Breast epithelium (tissue), 3 donors: ENCODE data around the gene EXOSC2.

ENCODE experiments used
- POLR2A ChIP-seq: fragments of 450-650 bp; IDR thresholded peaks from one replicate; pipeline ENCODE4 v1.6.1; 2016; ENCODE audit warnings: antibody characterized with exemption, mild to moderate bottlenecking, moderate library complexity
- POLR2AphosphoS5 ChIP-seq, 3 donors: sonication (generic); formaldehyde crosslinking; IDR thresholded peaks; one replicate each; pipeline ENCODE4 v1.6.1; 2017; ENCODE audit warnings: antibody characterized with exemption in 3 of 3
- TF ChIP-seq, protein P1 (sequence below), 3 donors: fragments of 450-650 bp; IDR thresholded peaks; one replicate each; pipeline ENCODE4 v1.5.1; 2016 to 2017; ENCODE audit warnings: antibody characterized with exemption in 3 of 3, mild to moderate bottlenecking in 3 of 3, moderate library complexity in 3 of 3

DNA sequence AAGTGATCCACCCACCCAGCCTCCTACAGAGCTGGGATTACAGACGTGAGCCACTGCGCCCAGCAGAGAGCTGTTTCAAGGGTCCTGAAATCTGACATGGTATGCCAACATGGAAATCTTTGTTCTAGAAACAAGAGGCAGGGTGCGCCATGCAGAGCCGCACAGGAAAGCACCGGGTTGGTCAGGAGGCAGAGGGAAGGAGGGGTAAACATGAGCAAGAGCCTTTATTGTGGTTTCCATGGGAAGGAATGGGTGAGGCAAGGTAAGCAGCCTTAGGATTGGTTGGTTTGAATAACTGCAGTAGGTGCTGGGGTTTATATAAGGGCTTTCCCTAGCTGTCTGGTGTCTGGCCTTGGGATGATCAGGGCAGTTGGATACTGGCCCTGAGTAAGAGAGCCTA lies 5.5 kb upstream of the EXOSC2 start:
- TF ChIP-seq, protein P1, sequence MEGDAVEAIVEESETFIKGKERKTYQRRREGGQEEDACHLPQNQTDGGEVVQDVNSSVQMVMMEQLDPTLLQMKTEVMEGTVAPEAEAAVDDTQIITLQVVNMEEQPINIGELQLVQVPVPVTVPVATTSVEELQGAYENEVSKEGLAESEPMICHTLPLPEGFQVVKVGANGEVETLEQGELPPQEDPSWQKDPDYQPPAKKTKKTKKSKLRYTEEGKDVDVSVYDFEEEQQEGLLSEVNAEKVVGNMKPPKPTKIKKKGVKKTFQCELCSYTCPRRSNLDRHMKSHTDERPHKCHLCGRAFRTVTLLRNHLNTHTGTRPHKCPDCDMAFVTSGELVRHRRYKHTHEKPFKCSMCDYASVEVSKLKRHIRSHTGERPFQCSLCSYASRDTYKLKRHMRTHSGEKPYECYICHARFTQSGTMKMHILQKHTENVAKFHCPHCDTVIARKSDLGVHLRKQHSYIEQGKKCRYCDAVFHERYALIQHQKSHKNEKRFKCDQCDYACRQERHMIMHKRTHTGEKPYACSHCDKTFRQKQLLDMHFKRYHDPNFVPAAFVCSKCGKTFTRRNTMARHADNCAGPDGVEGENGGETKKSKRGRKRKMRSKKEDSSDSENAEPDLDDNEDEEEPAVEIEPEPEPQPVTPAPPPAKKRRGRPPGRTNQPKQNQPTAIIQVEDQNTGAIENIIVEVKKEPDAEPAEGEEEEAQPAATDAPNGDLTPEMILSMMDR (IDR thresholded peaks at IDR 0.05): no peak
- no peak for TF ChIP-seq POLR2A
- no peak for TF ChIP-seq POLR2AphosphoS5 (IDR thresholded peaks at IDR 0.05)
